Calu3 (cell line): ENCODE results near the gene DPAGT1. TPM values are rescaled to one million over a fixed set of nuclear protein-coding genes. Genes with fewer than 3 reads are reported as not detected.

Experiments used
- BruUV-seq: library from RNA; stranded (reverse); fragments of 400-500 nt; replicated peaks from 2 replicates; lab custom pipeline; 2021; lab: Mats Ljungman, UMichigan
- CTCF ChIA-PET: fragments of 300-600 bp; sonication (Branson Sonifier 250); formaldehyde crosslinking; loops from one replicate; lab custom pipeline; 2022; ENCODE audit warnings: antibody characterized with exemption; lab: Charles Lee
- DNase-seq: peaks from one replicate; pipeline ENCODE4 v3.0.0; 2022
- H3K27ac Mint-ChIP-seq: one replicate; pipeline ENCODE4 v1.8.0; 2022; ENCODE audit warnings: mixed read lengths; ENCODE audit not compliant: unreplicated experiment
- H3K27me3 Mint-ChIP-seq: one replicate; pipeline ENCODE4 v1.8.0; 2022; ENCODE audit warnings: mixed read lengths; ENCODE audit not compliant: unreplicated experiment
- H3K36me3 Mint-ChIP-seq: one replicate; pipeline ENCODE4 v1.8.0; 2022; ENCODE audit warnings: mild to moderate bottlenecking, moderate library complexity, mixed read lengths; ENCODE audit not compliant: insufficient read depth, unreplicated experiment
- H3K4me1 Mint-ChIP-seq: one replicate; pipeline ENCODE4 v1.8.0; 2022; ENCODE audit warnings: mild to moderate bottlenecking, low read depth, mixed read lengths; ENCODE audit not compliant: unreplicated experiment
- H3K4me3 Mint-ChIP-seq: one replicate; pipeline ENCODE4 v1.8.0; 2022; ENCODE audit warnings: mild to moderate bottlenecking, low read depth, moderate library complexity, mixed read lengths; ENCODE audit not compliant: unreplicated experiment
- H3K9me3 Mint-ChIP-seq: one replicate; pipeline ENCODE4 v1.8.0; 2022; ENCODE audit warnings: low read depth, mixed read lengths; ENCODE audit not compliant: unreplicated experiment
- intact Hi-C: fragments of 100-400 bp; cut with micrococcal nuclease; formaldehyde crosslinking; loops from one replicate; pipeline ENCODE4 v1.10.0; 2022; ENCODE audit not compliant: unreplicated experiment
- total RNA-seq: library from RNA; stranded (reverse); gene quantifications from 2 replicates; pipeline ENCODE4 v1.2.3, GENCODE V29; 2022
- TF ChIP-seq, protein P1 (sequence below): fragments of 200-600 bp; IDR thresholded peaks from one replicate; pipeline ENCODE4 v1.8.0; 2022; ENCODE audit warnings: antibody characterized with exemption; ENCODE audit not compliant: unreplicated experiment

DPAGT1 gene
- total RNA-seq, 1 experiment from 2014 or later = 47.6 TPM

DNA sequence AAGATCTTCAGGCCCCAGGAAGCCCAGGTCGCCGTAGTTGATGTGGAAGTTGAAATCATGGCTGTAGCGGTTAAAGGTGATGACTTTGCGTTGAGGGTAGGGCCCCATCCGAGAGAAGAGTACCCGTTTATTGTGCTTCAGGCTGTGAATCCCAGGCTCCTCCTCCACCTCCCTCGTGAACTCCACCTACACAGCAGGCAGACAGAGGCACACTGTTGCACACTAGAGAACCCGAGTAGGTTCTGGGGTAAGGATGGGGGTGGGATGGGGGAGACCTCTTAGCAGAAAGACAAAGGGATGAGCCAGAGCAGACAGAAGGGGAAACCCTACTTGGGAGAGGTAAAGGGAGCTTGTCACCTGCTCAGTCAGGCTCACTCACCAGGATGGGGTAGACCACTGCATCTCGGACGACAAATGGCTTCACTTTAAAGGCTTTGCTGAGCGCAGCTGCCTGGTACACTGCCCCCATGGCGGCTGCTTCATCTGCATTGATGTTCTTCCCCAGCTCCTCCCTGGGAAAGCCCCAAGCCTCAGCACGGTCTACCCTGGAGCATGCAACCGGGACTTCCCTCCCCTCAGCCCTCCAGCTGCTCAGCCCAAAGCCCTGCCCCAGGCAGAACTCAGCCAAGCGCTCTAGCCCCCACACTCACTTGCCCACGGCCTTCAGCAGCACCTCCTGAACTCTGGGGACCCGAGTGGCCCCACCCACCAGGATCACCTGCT, 50.1 kb downstream of the DPAGT1 start:
- Mint-ChIP-seq H3K27me3 (no peaks in the 10 kb centered on the region), H3K27ac (no peak overlapping the region), H3K4me1 (peaks cover 8% of the 10 kb centered on the region), H3K36me3 (peaks cover 88% of the 10 kb centered on the region), H3K4me3 (no peak overlapping the region), H3K9me3 (no peaks in the 10 kb centered on the region)
- TF ChIP-seq, protein P1, sequence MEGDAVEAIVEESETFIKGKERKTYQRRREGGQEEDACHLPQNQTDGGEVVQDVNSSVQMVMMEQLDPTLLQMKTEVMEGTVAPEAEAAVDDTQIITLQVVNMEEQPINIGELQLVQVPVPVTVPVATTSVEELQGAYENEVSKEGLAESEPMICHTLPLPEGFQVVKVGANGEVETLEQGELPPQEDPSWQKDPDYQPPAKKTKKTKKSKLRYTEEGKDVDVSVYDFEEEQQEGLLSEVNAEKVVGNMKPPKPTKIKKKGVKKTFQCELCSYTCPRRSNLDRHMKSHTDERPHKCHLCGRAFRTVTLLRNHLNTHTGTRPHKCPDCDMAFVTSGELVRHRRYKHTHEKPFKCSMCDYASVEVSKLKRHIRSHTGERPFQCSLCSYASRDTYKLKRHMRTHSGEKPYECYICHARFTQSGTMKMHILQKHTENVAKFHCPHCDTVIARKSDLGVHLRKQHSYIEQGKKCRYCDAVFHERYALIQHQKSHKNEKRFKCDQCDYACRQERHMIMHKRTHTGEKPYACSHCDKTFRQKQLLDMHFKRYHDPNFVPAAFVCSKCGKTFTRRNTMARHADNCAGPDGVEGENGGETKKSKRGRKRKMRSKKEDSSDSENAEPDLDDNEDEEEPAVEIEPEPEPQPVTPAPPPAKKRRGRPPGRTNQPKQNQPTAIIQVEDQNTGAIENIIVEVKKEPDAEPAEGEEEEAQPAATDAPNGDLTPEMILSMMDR = no peak
- BruUV-seq = no TSS peak
- intact Hi-C loops = no loop called here
- no peak for DNase-seq
- CTCF ChIA-PET = no interaction called here

DNA sequence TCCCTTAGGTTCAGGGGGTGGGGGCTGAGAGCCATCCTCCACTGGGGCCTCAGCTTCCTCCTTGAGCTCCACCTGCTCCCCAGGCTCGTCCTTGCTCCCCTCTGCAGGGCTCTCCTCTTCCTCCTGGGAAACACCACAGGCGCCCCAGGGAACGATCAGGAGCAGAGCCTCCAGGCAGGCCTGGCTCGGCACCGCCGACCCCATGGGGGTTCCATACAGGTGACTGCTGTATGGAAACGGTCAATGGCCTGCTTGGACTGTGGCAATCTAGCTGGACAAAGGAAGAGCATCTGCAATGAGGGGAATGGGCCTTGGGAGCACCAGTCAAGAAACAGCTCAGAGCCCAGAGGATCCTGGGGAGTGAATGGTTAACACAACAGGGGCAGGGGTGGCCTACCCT, 52.6 kb downstream of the DPAGT1 start:
- DNase-seq = no peak
- peak overlapping the region; percentile 19 for H3K27ac Mint-ChIP-seq
- intact Hi-C loops = no loop called here
- H3K27me3 Mint-ChIP-seq = no peaks in the 10 kb centered on the region
- CTCF ChIA-PET = no interaction called here
- no peaks in the 10 kb centered on the region for H3K9me3 Mint-ChIP-seq
- BruUV-seq = no TSS peak
- TF ChIP-seq, protein P1 = no peak
- no peaks in the 10 kb centered on the region for H3K4me1 Mint-ChIP-seq
- H3K36me3 Mint-ChIP-seq = peaks cover 85% of the 10 kb centered on the region
- H3K4me3 Mint-ChIP-seq = peak overlapping the region; percentile 6

DNA sequence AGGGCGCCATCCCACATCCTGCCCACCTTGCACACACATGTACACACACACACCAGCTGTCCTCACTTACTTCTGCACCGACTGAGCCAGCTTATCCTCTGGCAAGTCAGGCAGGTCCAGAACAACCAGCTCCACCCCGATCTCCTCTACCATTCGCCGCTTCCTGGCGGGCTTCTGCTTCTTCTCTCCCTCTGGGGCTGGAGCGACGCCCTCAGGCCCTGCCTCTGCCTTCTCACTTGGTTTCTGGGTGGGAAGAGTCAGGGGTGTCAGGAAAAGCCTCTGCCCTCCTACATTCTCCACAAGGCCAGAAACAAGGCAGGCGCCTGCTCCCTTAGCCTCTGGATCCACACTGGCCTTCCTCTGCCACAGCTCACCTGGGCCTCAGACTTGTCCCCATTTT, 53.0 kb downstream of the DPAGT1 start:
- no TSS peak for BruUV-seq
- no peak for DNase-seq
- no peaks in the 10 kb centered on the region for H3K9me3 Mint-ChIP-seq
- intact Hi-C loops = no loop called here
- H3K4me3 Mint-ChIP-seq = peak overlapping the region; percentile 6
- H3K36me3 Mint-ChIP-seq = peaks cover 80% of the 10 kb centered on the region
- no peaks in the 10 kb centered on the region for H3K27me3 Mint-ChIP-seq
- peak overlapping the region; percentile 19 for H3K27ac Mint-ChIP-seq
- CTCF ChIA-PET = no interaction called here
- no peaks in the 10 kb centered on the region for H3K4me1 Mint-ChIP-seq
- TF ChIP-seq, protein P1 = no peak

DNA sequence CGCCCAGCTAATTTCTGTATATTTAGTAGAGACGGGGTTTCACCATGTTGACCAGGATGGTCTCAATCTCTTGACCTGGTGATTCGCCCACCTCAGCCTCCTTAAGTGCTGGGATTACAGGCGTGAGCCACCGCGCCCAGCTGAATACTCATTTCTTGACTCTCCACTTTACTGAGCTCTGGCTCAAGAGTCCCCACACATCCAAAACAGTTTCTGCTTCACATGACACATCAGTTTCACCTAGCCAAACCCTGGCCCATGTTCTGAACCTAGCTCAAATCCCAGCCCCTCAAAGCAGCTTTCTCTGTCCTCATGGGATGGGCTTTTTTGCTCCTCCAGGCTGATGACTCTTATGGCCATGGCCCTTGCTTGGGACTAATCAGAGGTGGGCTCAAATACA, 54.4 kb downstream of the DPAGT1 start:
- TF ChIP-seq, protein P1 = no peak
- BruUV-seq = no TSS peak
- DNase-seq = no peak
- no peak overlapping the region for H3K27ac Mint-ChIP-seq
- CTCF ChIA-PET = no interaction called here
- no peak overlapping the region for H3K4me3 Mint-ChIP-seq
- no peaks in the 10 kb centered on the region for H3K27me3 Mint-ChIP-seq
- intact Hi-C loops = no loop called here
- H3K36me3 Mint-ChIP-seq = peaks cover 66% of the 10 kb centered on the region
- no peaks in the 10 kb centered on the region for H3K9me3 Mint-ChIP-seq
- no peaks in the 10 kb centered on the region for H3K4me1 Mint-ChIP-seq

Other genes starting within 250 kb of the DPAGT1 start
- not detected in 2 replicates for gene CXCR5, start 218.0 kb downstream of the DPAGT1 start, total RNA-seq
- gene BCL9L, start 175.9 kb downstream of the DPAGT1 start, total RNA-seq = 57.9 and 68.4 TPM in 2 replicates
- 3.5 and 5.2 TPM in 2 replicates for gene UPK2, start 145.6 kb downstream of the DPAGT1 start, total RNA-seq
- gene FOXR1, start 130.1 kb downstream of the DPAGT1 start, total RNA-seq = not detected in 2 replicates
- 43.0 and 46.9 TPM in 2 replicates for gene CENATAC, start 103.7 kb downstream of the DPAGT1 start, total RNA-seq
- gene RPS25, start 83.5 kb downstream of the DPAGT1 start, total RNA-seq = 471 and 510 TPM in 2 replicates
- 42.0 and 43.9 TPM in 2 replicates for gene TRAPPC4, start 83.1 kb downstream of the DPAGT1 start, total RNA-seq
- 21.2 and 24.6 TPM in 2 replicates for gene SLC37A4, start 71.0 kb downstream of the DPAGT1 start, total RNA-seq
- 180 and 181 TPM in 2 replicates for gene HYOU1, start 44.6 kb downstream of the DPAGT1 start, total RNA-seq
- 15.1 and 15.8 TPM in 2 replicates for gene VPS11, start 34.0 kb downstream of the DPAGT1 start, total RNA-seq
- 35.2 and 39.6 TPM in 2 replicates for gene HMBS, start 17.0 kb downstream of the DPAGT1 start, total RNA-seq
- gene C2CD2L, start 5.5 kb upstream of the DPAGT1 start, total RNA-seq = 7.8 and 9.5 TPM in 2 replicates
- 21.8 and 22.6 TPM in 2 replicates for gene HINFP, start 19.7 kb upstream of the DPAGT1 start, total RNA-seq
- gene ABCG4, start 47.2 kb upstream of the DPAGT1 start, total RNA-seq = not detected in 2 replicates
- 5.5 and 6.7 TPM in 2 replicates for gene NLRX1, start 66.9 kb upstream of the DPAGT1 start, total RNA-seq
- gene NHERF4, start 83.6 kb upstream of the DPAGT1 start, total RNA-seq = 0.15 TPM in 1 of 2 replicates, not detected in the other
- gene CBL, start 104.5 kb upstream of the DPAGT1 start, total RNA-seq = 14.2 and 15.9 TPM in 2 replicates
- 11.1 and 25.1 TPM in 2 replicates for gene MCAM, start 215.3 kb upstream of the DPAGT1 start, total RNA-seq
- gene RNF26, start 232.7 kb upstream of the DPAGT1 start, total RNA-seq = 31.8 and 35.0 TPM in 2 replicates
- not detected in 2 replicates for gene C1QTNF5, start 239.0 kb upstream of the DPAGT1 start, total RNA-seq
- not detected in 2 replicates for gene MFRP, start 244.9 kb upstream of the DPAGT1 start, total RNA-seq